Coronary artery (tissue), 2 donors: Measurements from ENCODE around the gene USP6NL.

Source experiments
- DNase-seq: peaks from one replicate; pipeline ENCODE4 v3.0.0-alpha.2; 2017; ENCODE audit warnings: low spot score
- H3K27ac ChIP-seq, 2 donors: fragments of 200-600 bp; sonication (generic); one replicate each; pipeline ENCODE4 v1.5.1; 2016 to 2019
- H3K4me3 ChIP-seq: fragments of 200-600 bp; sonication (generic); 2 replicates; pipeline ENCODE4 v1.5.1; 2016; ENCODE audit warnings: mild to moderate bottlenecking, moderate library complexity
- TF ChIP-seq, protein P1 (sequence below): fragments of 200-600 bp; sonication (generic); IDR thresholded peaks from one replicate; pipeline ENCODE4 v1.5.1; 2019; ENCODE audit warnings: antibody characterized with exemption

USP6NL gene

GRCh38 chr10:11609492-11610093 lies 1.9 kb downstream of the USP6NL start:
- TF ChIP-seq, protein P1, sequence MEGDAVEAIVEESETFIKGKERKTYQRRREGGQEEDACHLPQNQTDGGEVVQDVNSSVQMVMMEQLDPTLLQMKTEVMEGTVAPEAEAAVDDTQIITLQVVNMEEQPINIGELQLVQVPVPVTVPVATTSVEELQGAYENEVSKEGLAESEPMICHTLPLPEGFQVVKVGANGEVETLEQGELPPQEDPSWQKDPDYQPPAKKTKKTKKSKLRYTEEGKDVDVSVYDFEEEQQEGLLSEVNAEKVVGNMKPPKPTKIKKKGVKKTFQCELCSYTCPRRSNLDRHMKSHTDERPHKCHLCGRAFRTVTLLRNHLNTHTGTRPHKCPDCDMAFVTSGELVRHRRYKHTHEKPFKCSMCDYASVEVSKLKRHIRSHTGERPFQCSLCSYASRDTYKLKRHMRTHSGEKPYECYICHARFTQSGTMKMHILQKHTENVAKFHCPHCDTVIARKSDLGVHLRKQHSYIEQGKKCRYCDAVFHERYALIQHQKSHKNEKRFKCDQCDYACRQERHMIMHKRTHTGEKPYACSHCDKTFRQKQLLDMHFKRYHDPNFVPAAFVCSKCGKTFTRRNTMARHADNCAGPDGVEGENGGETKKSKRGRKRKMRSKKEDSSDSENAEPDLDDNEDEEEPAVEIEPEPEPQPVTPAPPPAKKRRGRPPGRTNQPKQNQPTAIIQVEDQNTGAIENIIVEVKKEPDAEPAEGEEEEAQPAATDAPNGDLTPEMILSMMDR: no peak
- no peak overlapping the region for H3K4me3 ChIP-seq
- no peak for DNase-seq
- no peak overlapping the region for H3K27ac ChIP-seq

- H3K4me3 ChIP-seq: no peak overlapping the region
- no peak overlapping the region for H3K27ac ChIP-seq
- DNase-seq: no peak
- TF ChIP-seq, protein P1: no peak
Observed at GRCh38 chr10:11609052-11609451, 2.4 kb downstream of the USP6NL start.

- H3K4me3 ChIP-seq: no peak overlapping the region
- TF ChIP-seq, protein P1: no peak
Observed at GRCh38 chr10:11608159-11609013, 3.1 kb downstream of the USP6NL start.

DNA sequence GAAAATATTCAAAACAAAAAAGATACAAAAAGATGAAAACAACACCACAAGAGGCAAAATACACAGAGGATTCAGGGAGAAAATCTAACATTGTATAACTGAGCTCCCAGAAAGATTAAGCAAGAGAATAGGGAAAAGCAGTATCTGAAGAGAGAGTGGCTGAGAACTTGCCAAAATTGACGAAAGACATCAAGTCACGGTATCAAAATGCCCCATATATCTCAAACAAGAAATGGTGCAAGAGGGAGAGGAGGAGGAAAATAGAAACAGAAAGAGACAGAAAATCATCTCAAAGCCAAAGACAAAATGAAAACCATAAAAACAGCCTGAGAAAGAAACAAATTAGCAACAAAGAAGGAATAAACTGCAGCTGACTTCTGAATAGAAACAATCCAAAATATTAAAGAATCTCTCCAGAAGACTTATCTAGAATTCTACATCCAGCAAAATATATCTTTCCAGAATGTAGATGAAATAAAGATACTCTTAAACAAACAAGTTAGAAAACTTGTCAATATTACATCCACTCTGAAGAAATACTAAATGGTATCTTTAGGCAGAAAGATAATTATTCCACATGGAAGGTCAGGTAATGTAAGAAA lies 5.5 kb downstream of the USP6NL start:
- Histone ChIP-seq H3K27ac (no peak overlapping the region), H3K4me3 (no peak overlapping the region)
- TF ChIP-seq, protein P1: no peak
- DNase-seq: no peak

More at GRCh38 chr10:11608159-11609013, 3.1 kb downstream of the USP6NL start:
- H3K27ac ChIP-seq: no peak overlapping the region
- no peak for DNase-seq

DNA sequence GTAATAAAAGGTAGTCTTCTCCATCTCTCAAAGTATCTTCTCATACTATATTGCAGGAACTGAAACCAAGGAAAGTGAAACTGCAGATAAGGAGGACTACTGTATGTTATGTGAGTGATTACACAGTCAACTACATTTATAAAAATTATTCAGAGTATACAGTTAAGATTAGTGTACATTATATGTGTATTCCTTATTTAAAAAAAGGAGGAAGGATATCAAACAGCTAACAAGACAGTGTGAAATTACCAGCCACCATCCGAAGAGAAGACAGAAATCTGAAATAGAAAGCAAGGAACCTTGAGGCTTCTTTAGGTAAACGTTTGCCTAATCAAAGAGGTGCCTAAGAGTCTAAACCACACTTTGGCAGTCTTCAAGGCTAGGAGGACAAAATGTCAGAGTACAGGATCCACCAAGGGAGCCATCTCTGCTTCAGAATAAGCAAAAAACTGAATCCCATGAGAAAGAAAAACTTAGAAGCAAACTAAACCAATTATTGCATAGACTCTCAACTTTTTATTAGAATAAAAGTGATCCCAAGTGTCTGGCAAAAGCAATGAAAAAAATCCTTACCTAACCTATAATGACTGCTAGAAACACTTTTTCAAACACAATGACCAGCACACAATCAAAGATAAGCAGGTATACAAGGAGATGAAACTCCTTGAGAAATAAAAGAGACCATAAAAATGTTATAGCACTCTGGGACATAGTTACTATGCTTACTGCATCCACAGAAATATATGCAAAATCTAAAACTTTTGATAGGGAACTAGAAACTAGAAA lies 6.4 kb downstream of the USP6NL start:
- no peak overlapping the region for H3K4me3 ChIP-seq
- no peak overlapping the region for H3K27ac ChIP-seq
- no peak for DNase-seq
- TF ChIP-seq, protein P1: no peak

DNA sequence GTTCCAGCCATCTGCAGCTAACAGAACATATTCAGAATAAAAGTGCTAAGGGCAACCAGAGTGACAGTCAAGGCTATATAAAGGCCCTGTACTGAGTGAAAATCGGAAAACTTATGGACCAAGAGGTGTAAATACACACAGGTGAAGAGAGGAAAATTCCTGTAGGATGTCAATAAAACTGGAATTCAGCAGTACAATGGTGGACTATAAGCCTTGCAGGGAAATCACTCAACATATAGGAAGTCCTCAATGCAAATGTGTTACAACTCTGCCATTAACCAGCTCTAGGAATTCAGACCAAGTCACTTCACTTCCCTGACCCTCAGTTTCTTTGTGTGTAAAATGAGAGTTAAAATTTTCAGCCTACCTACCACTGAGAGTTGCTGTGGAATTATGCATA lies 7.7 kb downstream of the USP6NL start:
- TF ChIP-seq, protein P1: no peak
- H3K27ac ChIP-seq: no peak overlapping the region
- H3K4me3 ChIP-seq: no peak overlapping the region
- DNase-seq: no peak
